Prostate gland (tissue), 2 donors: ENCODE results near the gene SLC37A1.

Experiments used
- CTCF ChIP-seq, 4 experiments: fragments of 200-600 bp in 2 of 4; fragments of 450-650 bp in 2 of 4; sonication (generic) in 2 of 4; IDR thresholded peaks; 1 replicate in 3 of 4; 2 replicates in 1 of 4; pipeline ENCODE4 v1.5.1; 2016 to 2019; ENCODE audit warnings: antibody characterized with exemption in 4 of 4, mild to moderate bottlenecking in 2 of 4, moderate library complexity in 2 of 4
- POLR2A ChIP-seq: fragments of 450-650 bp; IDR thresholded peaks from one replicate; pipeline ENCODE4 v1.6.1; 2016; ENCODE audit warnings: antibody characterized with exemption, mild to moderate bottlenecking
- POLR2AphosphoS5 ChIP-seq: sonication (generic); formaldehyde crosslinking; IDR thresholded peaks from one replicate; pipeline ENCODE4 v1.6.1; 2017; ENCODE audit warnings: antibody characterized with exemption

- TF ChIP-seq CTCF (IDR thresholded peaks at IDR 0.05): no peak
- TF ChIP-seq POLR2A: no peak
- no peak for TF ChIP-seq POLR2AphosphoS5
Observed at GRCh38 chr21:42565206-42565810, 51.7 kb downstream of the SLC37A1 start.
